ENCODE data around the gene PDZRN3. TPM values are rescaled to one million over a fixed set of nuclear protein-coding genes. Genes with fewer than 3 reads are reported as not detected.

Gene PDZRN3
- total RNA-seq, 1 donor from 2014 or later = 28.7 TPM

DNA sequence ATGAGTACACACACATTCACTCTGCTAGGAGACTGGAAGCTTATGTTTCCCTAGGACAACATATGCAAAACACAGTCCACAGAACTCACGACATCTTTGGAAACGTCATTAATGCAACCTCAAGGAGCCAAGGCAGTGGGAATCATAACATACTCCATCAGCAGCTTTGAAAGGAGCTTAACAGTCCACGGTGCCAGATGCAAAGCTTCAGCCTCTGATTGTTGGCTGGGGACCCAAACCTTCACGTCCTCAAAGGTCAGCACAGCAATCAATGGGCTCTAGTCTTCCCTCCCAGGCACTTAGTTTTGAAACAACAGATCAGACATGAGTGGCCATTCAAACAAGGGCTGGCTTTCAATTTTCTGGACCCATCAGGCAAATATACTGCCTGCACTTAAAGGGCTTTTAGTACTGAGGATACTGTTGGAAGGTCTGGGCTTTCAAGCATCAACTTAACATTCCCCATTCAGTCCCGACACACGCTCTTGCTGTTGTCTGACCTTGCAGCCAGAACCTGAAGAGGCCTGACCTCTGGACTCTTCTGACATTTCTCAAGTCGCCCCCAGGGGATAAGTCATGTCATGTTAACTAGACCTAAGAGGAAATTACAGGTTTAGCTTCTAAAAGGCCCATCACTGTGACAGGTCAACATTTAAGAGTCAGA lies 223.0 kb downstream of the PDZRN3 start:
- Mint-ChIP-seq H3K27me3 (no peaks in the 10 kb centered on the region), H3K4me3 (ENCODE audit: low read depth) (no peak overlapping the region), H3K9me3 (ENCODE audit: low read depth) (no peaks in the 10 kb centered on the region), H3K4me1 (ENCODE audit: low read depth) (no peaks in the 10 kb centered on the region), H3K36me3 (ENCODE audit: insufficient read depth) (peaks cover 8% of the 10 kb centered on the region), H3K27ac (no peak overlapping the region)
- TF ChIP-seq, protein P1, sequence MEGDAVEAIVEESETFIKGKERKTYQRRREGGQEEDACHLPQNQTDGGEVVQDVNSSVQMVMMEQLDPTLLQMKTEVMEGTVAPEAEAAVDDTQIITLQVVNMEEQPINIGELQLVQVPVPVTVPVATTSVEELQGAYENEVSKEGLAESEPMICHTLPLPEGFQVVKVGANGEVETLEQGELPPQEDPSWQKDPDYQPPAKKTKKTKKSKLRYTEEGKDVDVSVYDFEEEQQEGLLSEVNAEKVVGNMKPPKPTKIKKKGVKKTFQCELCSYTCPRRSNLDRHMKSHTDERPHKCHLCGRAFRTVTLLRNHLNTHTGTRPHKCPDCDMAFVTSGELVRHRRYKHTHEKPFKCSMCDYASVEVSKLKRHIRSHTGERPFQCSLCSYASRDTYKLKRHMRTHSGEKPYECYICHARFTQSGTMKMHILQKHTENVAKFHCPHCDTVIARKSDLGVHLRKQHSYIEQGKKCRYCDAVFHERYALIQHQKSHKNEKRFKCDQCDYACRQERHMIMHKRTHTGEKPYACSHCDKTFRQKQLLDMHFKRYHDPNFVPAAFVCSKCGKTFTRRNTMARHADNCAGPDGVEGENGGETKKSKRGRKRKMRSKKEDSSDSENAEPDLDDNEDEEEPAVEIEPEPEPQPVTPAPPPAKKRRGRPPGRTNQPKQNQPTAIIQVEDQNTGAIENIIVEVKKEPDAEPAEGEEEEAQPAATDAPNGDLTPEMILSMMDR (IDR thresholded peaks at IDR 0.05; ENCODE audit: unreplicated experiment) = no peak
- no peak for DNase-seq (ENCODE audit: low spot score, unreplicated experiment)

DNA sequence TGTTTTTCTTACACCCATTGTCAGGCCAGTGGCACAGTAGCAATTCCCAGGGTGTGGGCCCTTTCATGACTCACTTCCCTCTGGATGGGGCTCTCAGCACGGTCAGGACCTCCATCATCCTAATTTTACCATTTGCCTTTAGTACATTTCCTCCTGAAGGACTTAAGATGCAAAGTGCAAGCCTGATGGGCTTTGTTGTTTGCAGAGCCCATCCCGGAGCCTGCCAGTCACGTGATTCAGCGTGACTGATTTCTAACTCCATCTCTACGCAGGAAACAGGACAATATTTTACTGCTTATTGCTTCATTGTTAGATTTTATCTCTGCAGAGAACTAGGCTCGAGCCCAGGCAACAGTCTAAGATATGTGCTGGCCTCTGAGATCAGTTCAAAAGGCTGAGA lies 223.7 kb downstream of the PDZRN3 start:
- Mint-ChIP-seq H3K27ac (no peak overlapping the region), H3K4me1 (ENCODE audit: low read depth) (no peaks in the 10 kb centered on the region), H3K4me3 (ENCODE audit: low read depth) (no peak overlapping the region)

DNA sequence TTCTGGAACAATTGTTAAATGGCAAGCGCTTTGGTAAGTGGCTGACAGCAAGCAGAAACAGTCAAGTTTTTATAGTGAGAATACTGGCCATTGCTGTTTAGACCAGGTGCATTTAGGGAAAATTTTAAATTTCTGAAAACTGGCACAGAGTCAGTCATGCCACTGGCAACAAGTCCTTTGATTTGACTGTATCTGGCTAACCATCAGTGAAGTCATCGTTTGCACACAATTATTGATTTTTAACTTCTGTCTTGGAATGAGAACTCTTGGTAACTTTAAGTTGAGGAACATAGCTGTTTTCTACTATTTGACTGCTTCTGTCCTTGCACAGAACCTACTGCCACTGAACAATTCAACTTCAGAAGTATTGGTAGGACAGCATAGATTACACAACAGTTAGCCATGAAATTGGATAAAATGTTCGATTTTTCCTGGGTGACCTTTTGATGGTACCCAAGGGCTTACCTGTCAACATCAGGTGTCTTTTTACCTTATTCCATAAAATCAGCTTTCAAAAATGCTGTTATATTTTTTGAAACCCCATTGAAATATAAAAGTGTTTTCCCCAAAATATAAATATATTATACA lies 225.0 kb downstream of the PDZRN3 start:
- H3K27me3 Mint-ChIP-seq = no peaks in the 10 kb centered on the region
- no peak for DNase-seq (ENCODE audit: low spot score, unreplicated experiment)
- H3K9me3 Mint-ChIP-seq (ENCODE audit: low read depth) = no peaks in the 10 kb centered on the region
- H3K4me1 Mint-ChIP-seq (ENCODE audit: low read depth) = no peaks in the 10 kb centered on the region
- H3K36me3 Mint-ChIP-seq (ENCODE audit: insufficient read depth) = peaks cover 8% of the 10 kb centered on the region
- TF ChIP-seq, protein P1 (IDR thresholded peaks at IDR 0.05; ENCODE audit: unreplicated experiment) = no peak
- H3K4me3 Mint-ChIP-seq (ENCODE audit: low read depth) = no peak overlapping the region
- no peak overlapping the region for H3K27ac Mint-ChIP-seq

More for the DNA sequence above, 223.7 kb downstream of the PDZRN3 start:
- peaks cover 8% of the 10 kb centered on the region for H3K36me3 Mint-ChIP-seq (ENCODE audit: insufficient read depth)
- TF ChIP-seq, protein P1 (IDR thresholded peaks at IDR 0.05; ENCODE audit: unreplicated experiment) = no peak
- no peak for DNase-seq (ENCODE audit: low spot score, unreplicated experiment)
- no peaks in the 10 kb centered on the region for H3K27me3 Mint-ChIP-seq
- H3K9me3 Mint-ChIP-seq (ENCODE audit: low read depth) = no peaks in the 10 kb centered on the region

DNA sequence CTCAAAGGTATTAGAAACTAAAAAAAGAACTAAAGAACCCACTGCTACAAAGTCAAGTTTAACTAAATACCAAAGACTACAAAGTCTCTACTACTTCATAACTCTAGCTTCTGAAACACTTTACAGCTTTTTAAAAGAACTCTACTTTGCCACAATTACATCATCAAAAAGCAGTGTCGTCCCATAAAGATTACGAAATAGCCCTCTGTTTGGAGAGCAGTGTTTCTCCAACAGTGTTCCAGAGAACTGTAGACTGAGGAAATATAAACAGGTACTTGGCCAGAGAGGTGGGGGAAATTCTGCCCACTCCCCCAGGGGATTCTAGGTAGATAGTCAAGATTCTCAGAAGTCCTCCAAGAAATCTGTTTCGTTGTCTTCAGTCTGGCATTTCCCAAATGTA lies 225.6 kb downstream of the PDZRN3 start:
- Mint-ChIP-seq H3K27me3 (no peaks in the 10 kb centered on the region), H3K36me3 (ENCODE audit: insufficient read depth) (peaks cover 8% of the 10 kb centered on the region), H3K4me1 (ENCODE audit: low read depth) (no peaks in the 10 kb centered on the region)

DNA sequence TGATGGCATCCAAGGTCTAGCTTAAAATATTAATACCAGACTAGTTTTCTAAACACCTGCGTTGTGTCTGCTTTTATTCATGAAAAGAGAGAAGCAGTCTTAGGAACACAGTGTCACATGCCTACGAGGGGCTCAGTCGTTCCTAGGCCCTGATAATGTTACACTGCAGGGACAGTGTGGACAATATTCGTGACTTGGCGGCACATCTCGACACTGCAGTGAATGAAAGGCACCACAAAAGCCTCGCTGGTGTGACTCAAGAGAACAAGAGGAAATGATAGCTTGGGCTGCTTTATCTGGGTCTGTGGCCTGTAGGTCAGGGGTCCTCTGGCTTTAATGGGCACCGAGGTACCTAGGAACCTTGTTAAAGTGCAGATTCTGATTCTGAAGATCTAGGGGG lies 226.7 kb downstream of the PDZRN3 start:
- Mint-ChIP-seq H3K27ac (no peak overlapping the region), H3K4me3 (ENCODE audit: low read depth) (no peak overlapping the region), H3K36me3 (ENCODE audit: insufficient read depth) (peaks cover 3% of the 10 kb centered on the region), H3K4me1 (ENCODE audit: low read depth) (no peaks in the 10 kb centered on the region), H3K9me3 (ENCODE audit: low read depth) (no peaks in the 10 kb centered on the region), H3K27me3 (no peaks in the 10 kb centered on the region)
- DNase-seq (ENCODE audit: low spot score, unreplicated experiment) = no peak
- TF ChIP-seq, protein P1 (IDR thresholded peaks at IDR 0.05; ENCODE audit: unreplicated experiment) = no peak

More for the DNA sequence above, 225.6 kb downstream of the PDZRN3 start:
- no peak for DNase-seq (ENCODE audit: low spot score, unreplicated experiment)
- H3K9me3 Mint-ChIP-seq (ENCODE audit: low read depth) = no peaks in the 10 kb centered on the region
- H3K4me3 Mint-ChIP-seq (ENCODE audit: low read depth) = no peak overlapping the region
- no peak overlapping the region for H3K27ac Mint-ChIP-seq
- TF ChIP-seq, protein P1 (IDR thresholded peaks at IDR 0.05; ENCODE audit: unreplicated experiment) = no peak

All from progenitor cell of endocrine pancreas (in vitro differentiated cells).